Raji (cell line): ENCODE measurements around the gene SERPINB5.

Experiments
- POLR2A ChIP-seq: IDR thresholded peaks from 2 replicates; pipeline ENCODE4 v1.6.1; 2011; ENCODE audit warnings: low read depth, low read length, control low read depth; ENCODE audit not compliant: insufficient read depth

SERPINB5 gene

GRCh38 chr18:63460414-63460813 lies 16.3 kb upstream of the SERPINB5 start:
- TF ChIP-seq POLR2A = no peak

- no peak for TF ChIP-seq POLR2A
These were observed 12.3 kb upstream of the SERPINB5 start for GRCh38 chr18:63464434-63464833.

GRCh38 chr18:63465059-63465458 lies 11.7 kb upstream of the SERPINB5 start:
- TF ChIP-seq POLR2A = no peak

- no peak for TF ChIP-seq POLR2A
These were observed 9.1 kb upstream of the SERPINB5 start for GRCh38 chr18:63467699-63468098.

DNA sequence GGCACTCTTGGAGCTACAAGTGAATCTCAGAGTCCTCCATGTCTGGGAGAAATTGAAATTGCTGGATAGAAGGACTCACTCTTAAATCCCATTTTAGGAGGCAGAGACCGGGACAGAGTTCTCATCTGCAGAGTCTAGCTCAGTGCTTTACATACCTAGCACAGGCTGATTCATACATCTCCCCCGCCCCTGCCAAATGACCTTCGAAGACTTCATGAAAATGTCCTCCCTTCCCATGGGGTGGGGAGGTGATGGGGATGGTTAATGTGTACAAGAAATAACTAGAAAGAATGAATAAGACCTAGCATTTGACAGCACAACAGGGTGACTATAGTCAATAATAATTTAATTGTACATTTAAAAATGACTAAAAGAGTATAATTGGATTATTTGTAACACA lies 8.2 kb upstream of the SERPINB5 start:
- TF ChIP-seq POLR2A = no peak

- no peak for TF ChIP-seq POLR2A
These were observed 6.0 kb upstream of the SERPINB5 start for GRCh38 chr18:63470751-63471150.

DNA sequence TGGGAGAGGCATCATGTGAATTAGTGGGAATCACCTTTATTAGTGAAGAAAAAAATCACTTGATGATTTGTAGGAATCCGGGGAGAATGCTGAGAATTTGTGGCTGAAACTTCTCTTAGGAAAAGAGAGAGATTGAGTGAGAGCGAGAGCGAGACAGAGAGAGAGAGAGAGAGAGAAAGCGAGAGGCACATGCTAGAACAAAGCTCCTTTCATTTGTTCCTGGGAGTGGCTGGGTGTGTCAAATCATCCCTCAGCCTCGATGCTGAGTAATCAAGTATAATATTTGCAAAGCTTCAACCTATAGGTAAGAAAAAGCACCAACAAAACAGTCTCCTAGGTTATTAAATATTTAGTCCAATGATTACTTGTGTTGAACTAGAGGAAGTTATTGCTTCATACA lies 4.4 kb upstream of the SERPINB5 start:
- TF ChIP-seq POLR2A = no peak

GRCh38 chr18:63477200-63477599 lies 442 bp downstream of the SERPINB5 start:
- no peak for TF ChIP-seq POLR2A

- TF ChIP-seq POLR2A = no peak
These were observed 1.2 kb downstream of the SERPINB5 start for GRCh38 chr18:63477968-63478367.

DNA sequence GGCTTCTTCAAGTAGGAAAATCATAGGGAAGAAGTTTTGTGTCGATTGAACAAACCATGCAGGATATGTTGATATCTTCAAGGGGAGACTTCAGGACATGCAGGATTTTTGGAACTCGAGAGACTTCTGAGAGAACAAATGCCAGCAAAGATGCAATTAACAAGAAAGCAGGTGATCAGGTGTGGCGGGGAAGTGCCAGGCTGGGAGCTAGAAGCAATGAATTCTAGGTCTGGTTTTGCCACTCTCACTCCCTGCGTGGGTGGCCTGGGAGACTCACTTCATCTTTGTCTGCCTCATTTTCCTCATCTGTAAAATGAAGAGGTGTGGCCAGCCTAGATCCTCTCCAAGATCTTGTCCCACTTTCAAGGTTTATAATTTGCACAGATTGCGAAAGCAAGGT lies 3.1 kb downstream of the SERPINB5 start:
- no peak for TF ChIP-seq POLR2A

GRCh38 chr18:63480476-63480875 lies 3.7 kb downstream of the SERPINB5 start:
- no peak for TF ChIP-seq POLR2A

GRCh38 chr18:63480915-63481314 lies 4.2 kb downstream of the SERPINB5 start:
- TF ChIP-seq POLR2A = no peak

GRCh38 chr18:63487676-63488075 lies 10.9 kb downstream of the SERPINB5 start:
- no peak for TF ChIP-seq POLR2A

DNA sequence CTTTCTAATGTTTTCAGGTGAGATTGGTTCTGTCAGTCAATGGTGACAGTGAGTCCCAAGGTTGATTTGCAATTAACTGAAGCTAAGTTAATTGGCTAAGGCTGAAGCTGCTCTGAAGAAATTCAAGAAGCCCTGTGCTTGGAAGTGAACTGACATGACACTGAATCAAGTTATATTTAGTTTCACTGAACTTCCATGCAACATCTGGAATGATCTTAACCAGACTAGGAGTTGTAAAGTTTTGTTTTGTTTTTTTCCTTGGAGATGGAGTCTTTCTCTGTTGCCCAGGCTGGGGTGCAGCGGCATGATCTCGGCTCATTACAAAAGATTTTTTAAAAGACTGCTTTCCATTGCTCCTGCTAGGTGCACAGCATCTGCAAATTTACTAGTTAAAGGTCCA lies 11.4 kb downstream of the SERPINB5 start:
- TF ChIP-seq POLR2A = no peak

DNA sequence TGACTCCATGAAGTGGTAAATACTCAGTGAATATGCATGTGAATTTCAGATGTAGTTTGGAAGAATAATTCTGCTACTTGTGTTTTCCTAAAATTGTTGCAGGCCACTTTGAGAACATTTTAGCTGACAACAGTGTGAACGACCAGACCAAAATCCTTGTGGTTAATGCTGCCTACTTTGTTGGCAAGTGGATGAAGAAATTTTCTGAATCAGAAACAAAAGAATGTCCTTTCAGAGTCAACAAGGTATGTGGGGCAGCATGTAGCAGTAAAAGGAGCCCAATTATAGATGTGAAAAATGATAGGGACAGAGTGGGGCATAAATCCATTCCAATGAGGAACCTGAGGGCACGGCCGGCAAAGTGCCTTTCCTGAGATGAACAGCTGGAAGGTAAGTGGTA lies 16.1 kb downstream of the SERPINB5 start:
- no peak for TF ChIP-seq POLR2A

GRCh38 chr18:63495675-63496074 lies 18.9 kb downstream of the SERPINB5 start:
- TF ChIP-seq POLR2A = no peak

GRCh38 chr18:63505566-63506335 lies 29.0 kb downstream of the SERPINB5 start:
- no peak for TF ChIP-seq POLR2A
